Right lobe of liver (tissue), 4 donors: ENCODE results near the gene ECHDC3.

ENCODE experiments used
- CTCF ChIP-seq, 4 donors: fragments of 200-600 bp in 3 of 4; fragments of 450-650 bp in 1 of 4; IDR thresholded peaks; one replicate each; pipeline versions ENCODE4 v1.5.1 to v1.8.0; 2016 to 2022; ENCODE audit warnings: antibody characterized with exemption in 4 of 4, mild to moderate bottlenecking in 2 of 4
- POLR2A ChIP-seq: fragments of 450-650 bp; IDR thresholded peaks from one replicate; pipeline ENCODE4 v1.6.1; 2017; ENCODE audit warnings: antibody characterized with exemption, mild to moderate bottlenecking
- donor health status: DM: no; HTN: no; CAD: no.
- donor health status: DM: no; HTN: no; CAD: no.
- donor health status: DM: no; HTN: yes; CAD: no.

- TF ChIP-seq CTCF (IDR thresholded peaks at IDR 0.05): no peak
- TF ChIP-seq POLR2A: no peak
Measured at GRCh38 chr10:11783558-11783865, 41.3 kb downstream of the ECHDC3 start.
